Osteoblast (primary cell): ENCODE data around the gene TMC6. TPM values are rescaled to one million over a fixed set of nuclear protein-coding genes. Genes with fewer than 3 reads are reported as not detected.
A peak's percentile ranks its signal among the peaks of the same experiment; 100 is the strongest.

Experiments used
- DNase-seq: peaks from one replicate; pipeline ENCODE4 v3.0.0; 2011; ENCODE audit warnings: low spot score, mixed read lengths; ENCODE audit not compliant: insufficient read length; ENCODE audit errors: missing footprints
- H2AFZ ChIP-seq: 2 replicates; pipeline ENCODE4 v1.6.0; 2011; ENCODE audit warnings: mild to moderate bottlenecking, low read length
- H3K27ac ChIP-seq: 2 replicates; pipeline ENCODE4 v1.5.1; 2011; ENCODE audit warnings: mild to moderate bottlenecking, low read depth, low read length, moderate library complexity
- H3K27me3 ChIP-seq: 2 replicates; pipeline ENCODE4 v1.6.0; 2012; ENCODE audit warnings: mild to moderate bottlenecking, control low read depth, inconsistent platforms, low read length, moderate library complexity; ENCODE audit not compliant: insufficient read depth
- H3K36me3 ChIP-seq: 2 replicates; pipeline ENCODE4 v1.5.1; 2011; ENCODE audit warnings: mild to moderate bottlenecking, low read length, control low read depth, moderate library complexity; ENCODE audit not compliant: insufficient read depth
- H3K4me1 ChIP-seq: 2 replicates; pipeline ENCODE4 v1.5.1; 2011; ENCODE audit warnings: mild to moderate bottlenecking, low read length, control low read depth, moderate library complexity; ENCODE audit not compliant: insufficient read depth
- H3K4me2 ChIP-seq: 2 replicates; pipeline ENCODE4 v1.6.0; 2011; ENCODE audit warnings: mild to moderate bottlenecking, low read length; ENCODE audit not compliant: insufficient read depth
- H3K4me3 ChIP-seq: fragments of 200-600 bp; sonication (generic); 3 replicates; pipeline ENCODE4 v1.5.1; 2012; ENCODE audit warnings: mild to moderate bottlenecking, low read length, inconsistent platforms; ENCODE audit not compliant: insufficient read depth
- H3K79me2 ChIP-seq: 2 replicates; pipeline ENCODE4 v1.6.0; 2012; ENCODE audit warnings: mild to moderate bottlenecking, low read length, control low read depth, inconsistent platforms; ENCODE audit not compliant: insufficient read depth
- H3K9me3 ChIP-seq: 2 replicates; pipeline ENCODE4 v1.5.1; 2011; ENCODE audit warnings: low read depth, low read length, control low read depth
- H4K20me1 ChIP-seq: 2 replicates; pipeline ENCODE4 v1.6.0; 2012; ENCODE audit warnings: mild to moderate bottlenecking, low read length, control low read depth; ENCODE audit not compliant: insufficient read depth
- CTCF ChIP-seq: IDR thresholded peaks from 2 replicates; pipeline ENCODE4 v1.5.1; 2011; ENCODE audit warnings: mild to moderate bottlenecking, low read depth, low read length, moderate library complexity; ENCODE audit errors: extremely low read depth
- total RNA-seq: library from RNA; depleted of rRNA; stranded (reverse); fragments of >200 nt; gene quantifications from 2 replicates; pipeline ENCODE4 v1.2.3, GENCODE V29; 2012

TMC6 gene
- total RNA-seq, 1 donor, result under 0.01 TPM

- Histone ChIP-seq H3K4me3 (no peak overlapping the region), H4K20me1 (no peaks in the 10 kb centered on the region), H3K4me1 (no peaks in the 10 kb centered on the region), H3K27ac (no peak overlapping the region), H3K4me2 (no peak overlapping the region), H3K9me3 (no peaks in the 10 kb centered on the region), H3K36me3 (no peaks in the 10 kb centered on the region), H2AFZ (no peak overlapping the region), H3K27me3 (peaks cover 5% of the 10 kb centered on the region), H3K79me2 (no peaks in the 10 kb centered on the region)
- TF ChIP-seq CTCF, result no peak
- peak; percentile 93 for DNase-seq
Observed at GRCh38 chr17:78144147-78144719, 15.7 kb upstream of the TMC6 start.

GRCh38 chr17:78143214-78144146, 14.9 kb upstream of the TMC6 start:
- Histone ChIP-seq H3K79me2 (no peaks in the 10 kb centered on the region), H3K27me3 (peaks cover 5% of the 10 kb centered on the region), H4K20me1 (no peaks in the 10 kb centered on the region), H3K27ac (no peak overlapping the region), H3K4me3 (no peak overlapping the region), H3K36me3 (no peaks in the 10 kb centered on the region), H2AFZ (no peak overlapping the region), H3K4me1 (no peaks in the 10 kb centered on the region), H3K4me2 (no peak overlapping the region), H3K9me3 (no peaks in the 10 kb centered on the region)
- DNase-seq, result peak; percentile 32
- TF ChIP-seq CTCF, result no peak

GRCh38 chr17:78142119-78142861, 13.7 kb upstream of the TMC6 start:
- H3K4me3 ChIP-seq, result no peak overlapping the region
- no peak overlapping the region for H3K27ac ChIP-seq
- H4K20me1 ChIP-seq, result no peaks in the 10 kb centered on the region
- no peak overlapping the region for H3K4me2 ChIP-seq
- no peak for TF ChIP-seq CTCF
- peak; percentile 81 for DNase-seq
- H3K4me1 ChIP-seq, result no peaks in the 10 kb centered on the region
- H3K27me3 ChIP-seq, result no peaks in the 10 kb centered on the region
- no peak overlapping the region for H2AFZ ChIP-seq
- no peaks in the 10 kb centered on the region for H3K79me2 ChIP-seq
- H3K36me3 ChIP-seq, result no peaks in the 10 kb centered on the region
- no peaks in the 10 kb centered on the region for H3K9me3 ChIP-seq
